Endodermal cell (in vitro differentiated cells): ENCODE measurements around the gene RAMACL. TPM values are rescaled to one million over a fixed set of nuclear protein-coding genes. Genes with fewer than 3 reads are reported as not detected.

Experiments
- DNase-seq: peaks from one replicate; pipeline ENCODE4 v3.0.0-alpha.2; 2017
- H3K27ac ChIP-seq: 2 replicates; pipeline ENCODE4 v1.5.1; 2013; ENCODE audit warnings: mild to moderate bottlenecking, low read depth, low read length, moderate library complexity
- H3K27me3 ChIP-seq: 2 replicates; pipeline ENCODE4 v1.6.1; 2013; ENCODE audit warnings: mild to moderate bottlenecking, low read length, moderate library complexity; ENCODE audit not compliant: insufficient read depth, control insufficient read depth, poor library complexity, severe bottlenecking
- H3K36me3 ChIP-seq: 2 replicates; pipeline ENCODE4 v1.7.0; 2013; ENCODE audit warnings: mild to moderate bottlenecking, low read length, moderate library complexity; ENCODE audit not compliant: control insufficient read depth, insufficient read depth
- H3K4me1 ChIP-seq: one replicate; pipeline ENCODE4 v1.7.0; 2013; ENCODE audit warnings: low read length; ENCODE audit not compliant: control insufficient read depth, insufficient read depth
- H3K4me3 ChIP-seq: 2 replicates; pipeline ENCODE4 v1.5.1; 2013; ENCODE audit warnings: mild to moderate bottlenecking, low read length, moderate library complexity
- H3K9ac ChIP-seq: 2 replicates; pipeline ENCODE4 v1.6.1; 2013; ENCODE audit warnings: mild to moderate bottlenecking, low read length, moderate library complexity; ENCODE audit not compliant: poor library complexity, severe bottlenecking; ENCODE audit errors: extremely low read depth
- H3K9me3 ChIP-seq: 2 replicates; pipeline ENCODE4 v1.6.1; 2013; ENCODE audit warnings: mild to moderate bottlenecking, low read length, moderate library complexity; ENCODE audit not compliant: control insufficient read depth
- H3K27ac Mint-ChIP-seq: 2 replicates; pipeline ENCODE4 v1.8.0; 2020; ENCODE audit warnings: mixed read lengths
- H3K27me3 Mint-ChIP-seq: 2 replicates; pipeline ENCODE4 v1.8.0; 2021; ENCODE audit warnings: mild to moderate bottlenecking, mixed read lengths; ENCODE audit not compliant: insufficient read depth
- H3K36me3 Mint-ChIP-seq: 2 replicates; pipeline ENCODE4 v1.8.0; 2020; ENCODE audit warnings: low read depth, mixed read lengths
- H3K4me1 Mint-ChIP-seq: 2 replicates; pipeline ENCODE4 v1.8.0; 2020; ENCODE audit warnings: mixed read lengths
- H3K4me3 Mint-ChIP-seq: 2 replicates; pipeline ENCODE4 v1.8.0; 2020; ENCODE audit warnings: mild to moderate bottlenecking, moderate library complexity, mixed read lengths
- H3K9me3 Mint-ChIP-seq: 2 replicates; pipeline ENCODE4 v1.8.0; 2020; ENCODE audit warnings: mild to moderate bottlenecking, mixed read lengths
- WGBS, 2 experiments: methylation state at CpG; one replicate each; pipeline versions ENCODE4 v1.1.5 to v1.1.7; 2013; ENCODE audit warnings: missing lambda C conversion rate in 2 of 2, mixed read lengths in 1 of 2; ENCODE audit not compliant: insufficient coverage in 1 of 2, insufficient read length in 1 of 2; 5-methylcytosine and 5-hydroxymethylcytosine counted together
- total RNA-seq, 2 donors: library from RNA; stranded (reverse); fragmentation: NEBNext Ultra II Directional in 1 of 2; extraction: Animal tissue kit (Norgen Biotek cat#: 25700) in 1 of 2; gene quantifications; 2 replicates in 1 of 2; 3 replicates in 1 of 2; pipeline ENCODE4 v1.2.1, GENCODE V29; 2021
- TF ChIP-seq, protein P1 (sequence below): fragments of 200-600 bp; sonication (generic); conservative IDR thresholded peaks from 2 replicates; pipeline ENCODE4 v1.5.0; 2021; ENCODE audit warnings: antibody characterized with exemption, mild to moderate bottlenecking

RAMACL gene
- total RNA-seq, 2 donors from 2014 or later, result 0.80 to 2.5 TPM

DNA sequence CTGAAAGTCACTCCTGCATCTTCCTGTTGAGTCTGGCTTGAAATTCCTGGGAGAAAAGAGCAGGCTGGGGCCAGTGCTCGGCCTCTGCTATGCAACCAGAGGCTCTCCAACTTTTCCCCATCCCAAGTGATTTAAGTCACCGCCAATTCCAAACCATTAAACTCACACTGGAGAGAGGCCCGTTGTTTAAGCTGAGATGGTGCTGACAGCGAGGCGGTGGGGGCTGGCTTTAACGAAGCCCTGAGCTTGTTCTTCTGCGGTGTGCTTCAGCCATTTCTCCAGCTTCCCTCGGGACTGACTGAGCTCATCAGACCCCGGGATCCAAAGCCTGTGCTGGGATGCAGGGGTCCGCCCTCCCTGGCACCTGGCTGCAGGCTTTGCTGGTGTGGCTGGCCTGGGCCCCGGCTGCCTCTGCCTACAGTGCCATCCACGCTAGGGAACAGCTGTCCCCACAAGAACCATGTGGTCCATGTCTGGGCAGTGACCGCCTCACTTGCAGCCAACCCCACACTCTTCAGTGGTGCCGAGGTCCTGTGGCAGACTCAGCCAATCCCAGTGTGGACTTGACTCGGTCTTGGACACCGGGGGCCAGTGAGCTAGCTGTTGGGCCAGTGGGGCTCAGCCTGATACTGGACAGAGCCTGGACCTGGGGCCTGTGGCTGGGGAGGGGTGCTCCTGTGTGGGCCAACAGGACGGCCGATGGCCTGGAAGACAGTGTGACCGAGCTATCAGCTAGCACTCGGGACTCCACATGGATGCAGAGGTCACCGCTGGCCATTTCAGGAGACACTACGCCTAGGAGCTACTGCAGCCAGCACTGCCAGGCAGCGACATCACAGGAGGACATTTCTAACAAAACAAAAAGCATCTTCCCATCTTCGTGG is 21.2 kb downstream of the RAMACL start:
- no peaks in the 10 kb centered on the region for H3K4me1 ChIP-seq
- WGBS, 2 experiments, result 89 to 96% methylated on average over 14 to 24 of the region's 24 CpGs
- Mint-ChIP-seq H3K4me3 (no peak overlapping the region), H3K4me1 (peaks cover under 1% of the 10 kb centered on the region), H3K27me3 (no peaks in the 10 kb centered on the region), H3K36me3 (peaks cover 5% of the 10 kb centered on the region), H3K9me3 (no peaks in the 10 kb centered on the region), H3K27ac (no peak overlapping the region)
- no peaks in the 10 kb centered on the region for H3K9me3 ChIP-seq
- H3K4me3 ChIP-seq, result no peak overlapping the region
- no peaks in the 10 kb centered on the region for H3K27me3 ChIP-seq
- no peak overlapping the region for H3K27ac ChIP-seq
- H3K36me3 ChIP-seq, result no peaks in the 10 kb centered on the region
- DNase-seq, result peak; percentile 37
- TF ChIP-seq, protein P1, sequence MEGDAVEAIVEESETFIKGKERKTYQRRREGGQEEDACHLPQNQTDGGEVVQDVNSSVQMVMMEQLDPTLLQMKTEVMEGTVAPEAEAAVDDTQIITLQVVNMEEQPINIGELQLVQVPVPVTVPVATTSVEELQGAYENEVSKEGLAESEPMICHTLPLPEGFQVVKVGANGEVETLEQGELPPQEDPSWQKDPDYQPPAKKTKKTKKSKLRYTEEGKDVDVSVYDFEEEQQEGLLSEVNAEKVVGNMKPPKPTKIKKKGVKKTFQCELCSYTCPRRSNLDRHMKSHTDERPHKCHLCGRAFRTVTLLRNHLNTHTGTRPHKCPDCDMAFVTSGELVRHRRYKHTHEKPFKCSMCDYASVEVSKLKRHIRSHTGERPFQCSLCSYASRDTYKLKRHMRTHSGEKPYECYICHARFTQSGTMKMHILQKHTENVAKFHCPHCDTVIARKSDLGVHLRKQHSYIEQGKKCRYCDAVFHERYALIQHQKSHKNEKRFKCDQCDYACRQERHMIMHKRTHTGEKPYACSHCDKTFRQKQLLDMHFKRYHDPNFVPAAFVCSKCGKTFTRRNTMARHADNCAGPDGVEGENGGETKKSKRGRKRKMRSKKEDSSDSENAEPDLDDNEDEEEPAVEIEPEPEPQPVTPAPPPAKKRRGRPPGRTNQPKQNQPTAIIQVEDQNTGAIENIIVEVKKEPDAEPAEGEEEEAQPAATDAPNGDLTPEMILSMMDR, result no peak
- no peak overlapping the region for H3K9ac ChIP-seq

GRCh38 chr6:166563805-166564204 is 22.7 kb downstream of the RAMACL start:
- H3K36me3 ChIP-seq, result no peaks in the 10 kb centered on the region
- H3K4me3 ChIP-seq, result no peak overlapping the region
- TF ChIP-seq, protein P1, result no peak
- Mint-ChIP-seq H3K36me3 (peaks cover 5% of the 10 kb centered on the region), H3K9me3 (no peaks in the 10 kb centered on the region), H3K27me3 (no peaks in the 10 kb centered on the region), H3K27ac (no peak overlapping the region), H3K4me1 (peaks cover 2% of the 10 kb centered on the region), H3K4me3 (no peak overlapping the region)
- 90 to 95% methylated on average over 9 of the region's 9 CpGs for WGBS, 2 experiments
- peak; percentile 10 for DNase-seq
- H3K9me3 ChIP-seq, result no peaks in the 10 kb centered on the region
- H3K9ac ChIP-seq, result no peak overlapping the region
- no peak overlapping the region for H3K27ac ChIP-seq
- H3K27me3 ChIP-seq, result no peaks in the 10 kb centered on the region
- H3K4me1 ChIP-seq, result no peaks in the 10 kb centered on the region

- peaks cover 5% of the 10 kb centered on the region for H3K36me3 Mint-ChIP-seq
- Histone ChIP-seq H3K4me1 (no peaks in the 10 kb centered on the region), H3K36me3 (no peaks in the 10 kb centered on the region), H3K27ac (no peak overlapping the region), H3K27me3 (no peaks in the 10 kb centered on the region), H3K9me3 (no peaks in the 10 kb centered on the region), H3K9ac (no peak overlapping the region), H3K4me3 (no peak overlapping the region)
- TF ChIP-seq, protein P1, result no peak
- WGBS, 2 experiments, result 90 to 96% methylated on average over 6 to 16 of the region's 16 CpGs
- no peaks in the 10 kb centered on the region for H3K27me3 Mint-ChIP-seq
- no peak overlapping the region for H3K27ac Mint-ChIP-seq
- H3K4me3 Mint-ChIP-seq, result no peak overlapping the region
- no peaks in the 10 kb centered on the region for H3K9me3 Mint-ChIP-seq
- H3K4me1 Mint-ChIP-seq, result peaks cover 2% of the 10 kb centered on the region
- DNase-seq, result peak; percentile 39
Measured at GRCh38 chr6:166563200-166563599, 23.3 kb downstream of the RAMACL start.
